WTC11 (cell line): ENCODE results near the gene IL6R.

Experiments
- ATF3 ChIP-seq: sonication (generic); formaldehyde crosslinking; conservative IDR thresholded peaks from 2 replicates; pipeline ENCODE4 v1.8.1; 2022; ENCODE audit warnings: mild to moderate bottlenecking, missing genetic modification reagents
- CTCF ChIP-seq: fragments of 200-600 bp; IDR thresholded peaks from 2 replicates; pipeline ENCODE4 v1.8.0; 2022; ENCODE audit warnings: antibody characterized with exemption
- GABPB1 ChIP-seq: sonication (generic); formaldehyde crosslinking; IDR thresholded peaks from 2 replicates; pipeline ENCODE4 v1.8.1; 2023; ENCODE audit warnings: mild to moderate bottlenecking, missing genetic modification reagents
- JAZF1 ChIP-seq: fragments of 250-450 bp; sonication (Bioruptor Pico); IDR thresholded peaks from 2 replicates; pipeline ENCODE4 v1.9.0; 2021; ENCODE audit warnings: moderate library complexity, mild to moderate bottlenecking, inconsistent platforms
- JUN ChIP-seq: sonication (generic); formaldehyde crosslinking; IDR thresholded peaks from 2 replicates; pipeline ENCODE4 v1.8.0; 2023; ENCODE audit warnings: mild to moderate bottlenecking, missing genetic modification reagents
- NFE2L1 ChIP-seq: sonication (generic); formaldehyde crosslinking; IDR thresholded peaks from 2 replicates; pipeline ENCODE4 v1.8.1; 2023; ENCODE audit warnings: missing genetic modification reagents
- NFYB ChIP-seq: sonication (generic); formaldehyde crosslinking; conservative IDR thresholded peaks from 2 replicates; pipeline ENCODE4 v1.8.0; 2022; ENCODE audit warnings: low read depth, missing genetic modification reagents
- NR1H2 ChIP-seq: sonication (generic); formaldehyde crosslinking; IDR thresholded peaks from 2 replicates; pipeline ENCODE4 v1.9.0; 2021; ENCODE audit warnings: mild to moderate bottlenecking, moderate library complexity, missing genetic modification reagents
- ZNF232 ChIP-seq: sonication (generic); formaldehyde crosslinking; IDR thresholded peaks from 2 replicates; pipeline ENCODE4 v1.8.0; 2022; ENCODE audit warnings: mild to moderate bottlenecking, missing genetic modification reagents

GRCh38 chr1:154446789-154447188 is 41.6 kb downstream of the IL6R start:
- no peak for TF ChIP-seq NFYB
- no peak for TF ChIP-seq NR1H2
- no peak for TF ChIP-seq ZNF232 (CRISPR knock-in tag)
- TF ChIP-seq CTCF, result no peak
- TF ChIP-seq JAZF1 (CRISPR knock-in tag), result no peak
- TF ChIP-seq NFE2L1 (CRISPR knock-in tag), result no peak
- TF ChIP-seq GABPB1, result no peak
- no peak for TF ChIP-seq ATF3 (CRISPR knock-in tag)
- TF ChIP-seq JUN (CRISPR knock-in tag), result no peak
